ENCODE results near the gene FRMD3.

Gene FRMD3

DNA sequence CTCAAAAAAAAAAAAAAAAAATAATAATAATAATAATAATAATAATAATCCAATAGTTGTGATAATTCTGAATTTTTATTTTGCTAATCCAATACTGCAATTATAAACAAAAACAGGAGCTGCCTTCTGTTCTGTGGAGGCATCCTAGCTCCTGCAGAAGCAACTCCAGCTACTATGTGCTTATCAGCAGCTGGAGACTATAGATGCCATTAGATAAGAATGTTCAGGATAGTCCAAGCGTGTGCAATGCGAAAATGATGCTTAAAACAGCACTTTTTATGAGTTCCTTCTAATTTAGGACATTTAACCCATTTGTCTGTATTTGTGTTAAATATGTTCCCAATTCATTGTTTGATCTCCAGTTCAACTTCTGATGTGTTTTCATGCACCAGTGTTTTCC is 254.7 kb downstream of the FRMD3 start:
- DNase-seq (ENCODE audit: low read depth in 2 of 2), result no peak

DNA sequence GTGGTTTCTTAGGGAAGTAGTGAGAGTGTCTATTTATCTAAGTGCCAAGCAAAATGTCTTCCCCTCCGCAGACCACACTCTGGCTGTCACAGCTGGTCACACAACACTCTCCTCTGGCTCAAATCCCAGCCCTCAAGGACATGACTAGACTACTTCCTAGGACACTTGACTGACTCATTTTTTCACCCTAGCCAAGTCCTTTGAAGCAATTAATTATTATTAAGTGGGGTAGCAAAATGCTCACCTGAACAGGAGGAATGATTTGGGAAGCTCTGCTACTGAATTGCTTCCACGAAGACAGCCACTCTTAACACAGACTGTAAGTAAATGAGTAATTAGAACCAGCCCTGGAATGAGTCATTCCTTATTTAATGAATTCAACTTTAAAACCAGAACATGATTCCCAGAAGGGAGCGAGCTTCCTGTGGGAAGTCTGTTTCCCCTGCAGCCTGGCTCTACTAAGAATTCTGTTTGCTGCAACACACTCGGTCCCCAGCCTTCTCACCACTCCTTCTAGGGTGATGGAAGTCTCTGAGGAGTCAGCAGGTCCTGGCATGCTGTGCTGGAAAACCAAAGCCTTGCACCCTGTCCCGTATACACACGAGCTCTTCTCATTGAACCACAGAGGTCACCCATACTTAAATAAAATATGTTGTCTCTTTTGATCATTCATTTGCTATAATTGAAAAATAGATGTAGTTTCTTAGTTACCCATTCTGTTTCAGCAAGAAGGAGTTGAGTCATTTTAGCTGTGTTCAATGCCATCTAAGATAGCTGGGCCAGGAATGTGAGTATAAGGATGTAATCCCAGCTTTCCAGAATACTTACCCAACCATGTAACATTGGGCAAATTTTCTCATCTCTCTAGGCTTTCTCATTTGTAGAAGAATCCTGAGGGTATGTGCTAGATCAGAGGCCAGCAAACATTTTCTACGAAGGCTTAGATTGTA is 256.6 kb downstream of the FRMD3 start:
- no peak for DNase-seq (ENCODE audit: low read depth in 2 of 2)

- DNase-seq (ENCODE audit: low read depth in 2 of 2), result no peak
These were observed 257.4 kb downstream of the FRMD3 start for GRCh38 chr9:83280790-83281189.

GRCh38 chr9:83280268-83280667 is 257.9 kb downstream of the FRMD3 start:
- DNase-seq (ENCODE audit: low read depth in 2 of 2), result no peak

GRCh38 chr9:83274787-83275186 is 263.4 kb downstream of the FRMD3 start:
- no peak for DNase-seq (ENCODE audit: low read depth in 2 of 2)

DNA sequence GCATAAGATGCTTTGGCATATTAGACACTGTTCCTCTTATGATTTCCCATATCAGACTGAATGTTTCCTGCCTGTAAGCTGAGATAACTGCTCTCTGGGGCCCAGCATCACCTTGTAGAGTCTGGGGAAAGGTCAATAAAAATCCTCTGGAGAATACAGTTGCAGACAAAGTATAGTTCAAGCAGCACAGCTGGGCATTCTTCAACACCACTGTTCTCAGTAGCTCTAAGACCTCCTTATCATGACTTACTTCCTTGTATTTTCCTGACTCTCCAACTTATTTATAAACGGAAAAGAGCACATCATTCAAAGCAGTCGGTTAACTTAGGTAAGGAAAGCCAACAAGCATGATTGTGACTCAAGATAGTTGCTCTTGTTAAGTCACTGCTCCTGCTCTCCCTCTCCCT is 266.5 kb downstream of the FRMD3 start:
- DNase-seq (ENCODE audit: low read depth in 2 of 2), result no peak

DNA sequence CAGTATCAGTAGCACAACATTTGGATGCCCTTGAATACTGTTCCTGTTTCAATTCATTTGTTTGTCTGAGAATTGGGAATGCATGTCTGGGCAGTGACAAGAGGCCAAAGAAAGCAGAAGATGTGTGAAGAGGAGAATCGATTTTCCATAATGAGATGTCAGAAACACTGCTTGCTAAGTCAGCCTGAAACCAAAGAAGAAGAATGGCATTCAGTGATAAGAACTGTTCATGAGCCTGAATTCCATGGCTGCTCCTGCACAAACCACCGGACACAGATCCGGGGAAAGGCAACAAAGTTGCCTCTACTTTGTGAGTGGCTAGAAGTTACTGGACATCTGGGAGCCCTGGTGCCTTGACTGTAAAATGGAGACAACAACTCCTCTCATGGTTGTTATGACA is 268.1 kb downstream of the FRMD3 start:
- no peak for DNase-seq (ENCODE audit: low read depth in 2 of 2)

GRCh38 chr9:83267741-83268140 is 270.5 kb downstream of the FRMD3 start:
- DNase-seq (ENCODE audit: low read depth in 2 of 2), result no peak

DNA sequence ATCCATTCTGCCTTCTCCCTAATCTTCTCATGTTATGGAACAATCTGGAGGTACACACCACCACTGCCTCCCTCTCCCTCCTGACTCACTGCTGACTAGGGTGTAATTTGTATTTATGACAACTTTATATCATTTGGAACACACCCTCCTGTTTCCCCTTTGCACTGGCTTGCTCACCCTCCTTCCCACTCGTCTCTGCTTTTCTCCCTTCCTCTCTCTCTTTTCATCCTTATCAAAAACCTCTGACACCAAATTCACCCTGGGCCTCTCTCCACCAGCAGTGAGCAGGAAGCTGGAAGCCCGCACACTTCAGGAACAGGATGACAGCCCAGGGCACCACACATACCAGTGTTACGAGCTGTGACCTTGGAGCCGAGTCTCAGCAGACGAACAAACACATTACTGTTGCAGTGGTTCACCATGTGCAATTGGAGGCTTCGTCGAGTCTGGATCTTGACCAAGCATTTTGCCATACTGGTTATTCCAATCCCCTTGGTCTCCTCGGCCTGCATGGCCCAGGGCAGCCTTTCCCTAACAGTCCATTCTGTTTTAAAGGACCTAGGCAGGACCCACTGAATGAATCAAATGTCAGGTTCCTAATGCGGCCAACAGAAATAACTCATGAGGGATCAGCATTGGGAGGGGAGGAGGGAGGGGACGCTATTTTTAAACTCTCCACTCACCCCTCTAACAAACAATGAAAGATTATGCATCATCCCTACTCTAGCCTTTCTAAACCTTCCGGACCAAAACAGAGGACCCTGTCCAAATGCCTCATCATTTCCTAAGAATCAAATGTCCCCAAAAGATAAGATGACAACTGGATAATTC is 271.3 kb downstream of the FRMD3 start:
- no peak for DNase-seq (ENCODE audit: low read depth in 2 of 2)

DNA sequence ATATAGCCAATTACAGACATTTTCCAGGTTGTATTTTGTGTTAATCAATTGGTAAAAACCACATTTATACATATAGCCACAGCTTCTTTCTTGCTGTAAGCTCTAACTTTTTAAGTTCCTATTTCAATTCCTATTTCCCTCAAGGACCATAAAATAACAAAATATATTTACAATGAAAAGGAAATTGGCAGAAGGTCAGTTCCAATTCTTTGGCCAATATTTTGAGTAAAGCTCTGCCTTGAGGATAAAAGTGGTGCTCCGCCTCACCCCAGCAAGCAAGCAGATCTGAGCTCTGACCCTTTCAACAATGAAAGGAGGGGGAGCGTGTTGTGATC is 271.9 kb downstream of the FRMD3 start:
- no peak for DNase-seq (ENCODE audit: low read depth in 2 of 2)

DNA sequence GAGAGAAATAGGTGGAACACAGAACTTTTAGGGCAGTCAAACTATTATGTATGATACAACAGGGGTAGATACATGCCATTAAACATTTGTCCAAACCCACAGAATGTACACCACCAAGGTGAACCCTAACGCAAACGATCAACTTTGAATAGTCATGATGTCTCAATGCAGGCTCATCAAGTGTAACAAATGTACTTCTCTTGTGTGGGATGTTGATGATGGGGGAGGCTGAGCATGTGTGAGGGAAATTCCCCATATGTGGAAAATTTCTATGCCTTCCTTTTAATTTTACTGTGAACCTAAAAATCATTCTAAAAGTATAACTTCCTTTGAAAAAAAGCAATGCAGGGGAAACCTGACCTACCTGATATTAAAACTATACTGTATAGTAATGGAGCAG is 273.9 kb downstream of the FRMD3 start:
- no peak for DNase-seq (ENCODE audit: low read depth in 2 of 2)

- DNase-seq (ENCODE audit: low read depth in 2 of 2), result no peak
These were observed 278.6 kb downstream of the FRMD3 start for GRCh38 chr9:83259558-83259957.

DNA sequence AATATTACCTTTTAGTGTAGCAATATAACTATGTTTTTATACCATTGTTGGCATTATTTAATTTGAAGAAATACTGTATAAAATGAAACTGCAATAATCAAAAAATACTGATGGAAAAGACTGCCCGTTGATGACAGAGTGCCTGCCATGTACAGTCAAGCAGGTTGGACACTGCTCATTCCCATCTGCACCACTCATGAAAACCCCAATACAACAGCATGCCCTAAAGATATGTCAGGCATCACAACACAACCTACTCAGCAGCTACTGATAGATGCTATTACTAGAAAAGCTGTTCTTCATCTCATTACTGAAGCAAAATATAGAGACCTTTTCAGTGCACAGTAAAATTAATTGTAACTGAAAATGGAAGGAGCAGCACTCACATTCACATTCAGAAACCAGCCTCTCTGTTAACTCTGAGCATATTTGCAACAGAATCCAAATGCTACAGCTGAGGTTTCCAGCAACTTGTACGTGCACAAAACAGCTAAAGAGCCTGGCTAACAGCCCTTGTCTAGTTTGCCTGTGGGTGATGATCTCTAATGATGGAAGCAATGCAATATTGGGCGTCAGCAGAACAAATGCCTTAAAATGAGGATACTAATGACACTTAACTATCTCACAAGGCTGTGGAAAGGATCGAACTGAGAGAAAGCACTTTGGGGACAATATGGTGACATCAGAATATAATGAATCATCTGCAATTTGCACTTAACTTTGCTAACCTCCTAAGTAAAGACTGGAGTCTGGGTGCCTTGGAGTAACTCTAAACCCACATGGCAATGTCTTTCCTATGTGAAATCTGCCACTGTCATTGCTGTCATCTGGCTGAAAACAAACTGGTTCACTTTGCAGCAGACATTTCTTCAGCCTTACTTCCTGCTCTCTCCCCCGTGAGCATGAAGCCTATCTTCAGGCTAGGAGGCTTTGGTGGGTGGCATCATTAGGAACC is 280.0 kb downstream of the FRMD3 start:
- no peak for DNase-seq (ENCODE audit: low read depth in 2 of 2)

GRCh38 chr9:83247732-83248131 is 290.5 kb downstream of the FRMD3 start:
- DNase-seq (ENCODE audit: low read depth in 2 of 2), result no peak

DNA sequence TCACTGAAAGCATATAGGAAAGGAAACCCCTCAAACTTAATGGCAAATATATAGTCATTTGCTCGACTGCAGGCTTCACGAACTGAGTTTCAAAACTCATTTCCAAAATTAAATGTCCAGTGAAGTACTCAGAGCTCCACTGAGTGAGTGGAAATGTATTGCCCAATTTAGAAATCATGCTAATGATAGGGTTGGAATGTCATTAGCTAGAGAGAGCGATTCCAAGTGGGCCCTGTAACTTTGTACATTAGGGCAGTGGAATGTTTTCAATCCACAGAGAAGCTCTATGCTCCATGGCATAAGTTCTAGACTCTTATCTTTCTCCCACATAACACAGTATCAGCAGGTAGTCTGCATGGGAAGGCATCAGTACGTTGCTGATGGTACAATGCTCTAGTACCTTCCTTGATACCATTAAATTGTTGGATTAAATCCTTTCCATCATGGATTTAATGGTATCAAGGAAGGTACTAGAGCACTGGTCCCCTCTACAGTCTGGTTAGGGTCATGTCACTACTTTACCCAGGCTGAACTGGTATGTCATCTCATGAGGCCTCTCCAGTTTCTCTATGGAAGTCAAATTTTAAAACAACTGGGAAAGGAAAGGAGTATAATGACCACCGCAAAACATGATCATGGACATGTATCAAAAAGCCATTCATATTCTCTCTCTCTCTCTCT is 292.1 kb downstream of the FRMD3 start:
- no peak for DNase-seq (ENCODE audit: low read depth in 2 of 2)

DNA sequence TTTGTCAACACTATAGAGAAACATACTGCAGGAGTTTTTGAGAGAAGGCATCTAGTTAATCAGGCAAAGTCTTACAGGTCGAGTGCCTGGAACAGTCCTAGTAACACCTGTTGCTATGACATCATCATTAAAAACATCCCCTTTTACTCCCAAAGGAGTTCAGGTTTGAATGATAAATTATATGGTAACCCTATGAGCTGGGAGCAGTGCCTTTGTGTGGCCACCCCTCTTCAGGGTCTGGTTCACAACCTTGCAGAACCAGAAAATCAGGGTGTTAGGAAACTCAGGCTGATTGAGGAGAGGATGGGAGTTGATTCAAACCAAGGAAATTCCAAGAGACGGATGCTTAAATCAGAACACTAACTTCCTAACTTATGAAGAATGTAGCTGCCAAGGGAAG is 296.1 kb downstream of the FRMD3 start:
- no peak for DNase-seq (ENCODE audit: low read depth in 2 of 2)

DNA sequence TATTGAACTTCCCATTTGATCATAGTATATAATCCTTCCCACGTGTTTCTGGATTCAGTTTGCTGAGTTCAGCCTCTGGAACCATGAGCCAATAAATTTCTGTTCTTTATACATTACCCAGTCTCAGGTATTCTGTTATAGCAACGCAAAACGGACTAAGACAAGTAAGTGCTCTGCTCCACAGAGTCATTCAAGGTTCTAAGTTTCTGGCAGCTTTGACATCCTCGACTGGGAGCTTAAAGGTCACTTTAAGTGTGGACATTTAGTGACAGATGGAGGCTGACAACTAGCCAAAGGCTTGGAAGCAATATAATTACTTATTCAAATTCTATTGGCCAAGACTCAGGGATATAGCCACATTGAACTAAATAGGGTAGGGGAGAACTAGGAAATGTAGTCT is 297.5 kb downstream of the FRMD3 start:
- no peak for DNase-seq (ENCODE audit: low read depth in 2 of 2)

DNA sequence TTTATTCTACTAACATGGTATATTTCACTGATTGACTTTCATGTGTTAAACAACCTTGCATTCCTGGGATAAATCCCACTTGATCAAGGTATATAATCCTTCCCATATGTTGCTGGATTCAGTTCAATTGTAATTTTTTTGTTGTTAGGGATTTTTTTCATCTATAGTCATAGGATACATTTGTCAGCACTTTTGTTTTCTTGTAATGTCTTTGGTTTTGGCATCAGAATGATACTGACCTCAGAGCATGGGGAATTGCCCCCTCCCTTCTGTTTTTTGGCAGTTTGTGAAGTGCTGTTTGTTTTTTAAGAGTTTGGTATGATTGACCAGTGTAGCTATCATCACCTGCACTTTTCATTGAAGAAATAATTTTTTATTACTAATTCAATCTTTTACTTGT is 298.5 kb downstream of the FRMD3 start:
- DNase-seq (ENCODE audit: low read depth in 2 of 2), result no peak

- DNase-seq (ENCODE audit: low read depth in 2 of 2), result no peak
These were observed 299.1 kb downstream of the FRMD3 start for GRCh38 chr9:83238871-83239640.

GRCh38 chr9:83236029-83236696 is 302.0 kb downstream of the FRMD3 start:
- no peak for DNase-seq (ENCODE audit: low read depth in 2 of 2)

All from stimulated activated CD4-positive, alpha-beta T cell treated with anti-CD3 and anti-CD28 coated beads, Interleukin-1b, Interleukin-23, amount 100 ng/mL, for 1 hour (primary cell).